Measurements from ENCODE around the gene RUNX3. TPM values are rescaled to one million over a fixed set of nuclear protein-coding genes. Genes with fewer than 3 reads are reported as not detected.

RUNX3 gene
- polyA plus RNA-seq, 1 of the 3 experiments (the other 2 are of a cell fraction), result not detected

GRCh38 chr1:24946861-24947658 lies 17.0 kb upstream of the RUNX3 start:
- 81% methylated on average over 8 of the region's 13 CpGs for WGBS (ENCODE audit: low lambda C conversion rate)
- POLR2A ChIA-PET, result no interaction called here
- no peak for DNase-seq

GRCh38 chr1:24945354-24946326 lies 15.6 kb upstream of the RUNX3 start:
- Histone ChIP-seq H3K27me3 (ENCODE audit: insufficient read depth) (no peaks in the 10 kb centered on the region; the same call in 1 of the 2 replicates), H4K20me1 (ENCODE audit: insufficient read depth) (no peaks in the 10 kb centered on the region), H3K4me3 (ENCODE audit: low read depth in 2 of 2, low read length in 1 of 2) (no peak overlapping the region), H3K9me3 (no peaks in the 10 kb centered on the region), H3K4me2 (no peak overlapping the region), H3K36me3 (replicated peaks in 1 of 2; ENCODE audit: control insufficient read depth in 1 of 2, insufficient read depth in 2 of 2, low read length in 1 of 2) (no peaks in the 10 kb centered on the region), H3K79me2 (ENCODE audit: insufficient read depth) (no peaks in the 10 kb centered on the region), H3K9me2 (no peaks in the 10 kb centered on the region), H3K9ac (no peak overlapping the region), H2AFZ (ENCODE audit: low read depth) (no peak overlapping the region), H3K27ac (ENCODE audit: low read depth in 2 of 2, low read length in 1 of 2) (no peak overlapping the region), H3K4me1 (ENCODE audit: control insufficient read depth in 1 of 2, insufficient read depth in 2 of 2, low read depth in 1 of 2, low read length in 1 of 2) (no peaks in the 10 kb centered on the region; a peak in 1 of 4 replicates), H3F3A (replicated peaks; ENCODE audit: insufficient read depth) (no peaks in the 10 kb centered on the region)
- TF ChIP-seq RCOR1 (IDR thresholded peaks at IDR 0.05; ENCODE audit: low read length) (peak; percentile 11; the same call in 1 of the 2 replicates), YY1 (IDR thresholded peaks at IDR 0.05; ENCODE audit: low read depth) (no peak)
- DNase-seq, result peak; percentile 49
- CTCF ChIA-PET, result interaction anchor here (1.1 to 6.6 kb wide), 4 partner anchors 13 to 97 kb away, joined by 4 to 42 read pairs (median 5); partner anchors contain the start of gene RUNX3
- POLR2A ChIA-PET, result no interaction called here
- 63% methylated on average over 10 of the region's 10 CpGs for WGBS (ENCODE audit: low lambda C conversion rate)

More at GRCh38 chr1:24946861-24947658, 17.0 kb upstream of the RUNX3 start:
- Histone ChIP-seq H4K20me1 (ENCODE audit: insufficient read depth) (no peaks in the 10 kb centered on the region), H3K36me3 (replicated peaks in 1 of 2; ENCODE audit: control insufficient read depth in 1 of 2, insufficient read depth in 2 of 2, low read length in 1 of 2) (no peaks in the 10 kb centered on the region), H3K79me2 (ENCODE audit: insufficient read depth) (no peaks in the 10 kb centered on the region), H3K4me3 (ENCODE audit: low read depth in 2 of 2, low read length in 1 of 2) (no peak overlapping the region), H2AFZ (ENCODE audit: low read depth) (no peak overlapping the region), H3K9me3 (no peaks in the 10 kb centered on the region), H3K9me2 (no peaks in the 10 kb centered on the region), H3K4me1 (ENCODE audit: control insufficient read depth in 1 of 2, insufficient read depth in 2 of 2, low read depth in 1 of 2, low read length in 1 of 2) (no peaks in the 10 kb centered on the region), H3K9ac (no peak overlapping the region), H3K4me2 (no peak overlapping the region), H3K27ac (ENCODE audit: low read depth in 2 of 2, low read length in 1 of 2) (no peak overlapping the region), H3K27me3 (ENCODE audit: insufficient read depth) (no peaks in the 10 kb centered on the region; the same call in 1 of the 2 replicates), H3F3A (replicated peaks; ENCODE audit: insufficient read depth) (no peaks in the 10 kb centered on the region)
- CTCF ChIA-PET, result interaction anchor here (0.6 to 1.5 kb wide), 7 partner anchors 14 to 258 kb away, joined by 3 to 6 read pairs (median 4); no protein-coding TSS in a partner anchor
- TF ChIP-seq TAF1 (IDR thresholded peaks at IDR 0.05; ENCODE audit: borderline replicate concordance, low read depth, low read length) (no peak), RAD21 (IDR thresholded peaks at IDR 0.05; ENCODE audit: low read length) (no peak), GABPA (IDR thresholded peaks at IDR 0.05; ENCODE audit: low read depth) (no peak), GATA2 (CRISPR knock-in tag; IDR thresholded peaks at IDR 0.05) (no peak), NRF1 (IDR thresholded peaks at IDR 0.05; ENCODE audit: low read depth, low read length) (no peak), CHD2 (IDR thresholded peaks at IDR 0.05; ENCODE audit: low read length, partially characterized antibody) (no peak), POLR2AphosphoS5 (IDR thresholded peaks at IDR 0.05; ENCODE audit: low read depth, low read length) (no peak), RCOR1 (IDR thresholded peaks at IDR 0.05; ENCODE audit: low read length) (no peak), FOXM1 (IDR thresholded peaks at IDR 0.05; ENCODE audit: low read depth) (no peak)
